Testis (tissue), 2 donors: ENCODE measurements around the gene POLD4.

Experiments
- POLR2A ChIP-seq: fragments of 450-650 bp; IDR thresholded peaks from one replicate; pipeline ENCODE4 v1.6.1; 2017; ENCODE audit warnings: antibody characterized with exemption, mild to moderate bottlenecking, moderate library complexity
- TF ChIP-seq, protein P1 (sequence below), 3 experiments: fragments of 450-650 bp in 2 of 3; fragments of 200-600 bp in 1 of 3; sonication (generic) in 1 of 3; IDR thresholded peaks; one replicate each; pipeline ENCODE4 v1.5.1; 2016 to 2019; ENCODE audit warnings: antibody characterized with exemption in 3 of 3, mild to moderate bottlenecking in 2 of 3, moderate library complexity in 1 of 3

DNA sequence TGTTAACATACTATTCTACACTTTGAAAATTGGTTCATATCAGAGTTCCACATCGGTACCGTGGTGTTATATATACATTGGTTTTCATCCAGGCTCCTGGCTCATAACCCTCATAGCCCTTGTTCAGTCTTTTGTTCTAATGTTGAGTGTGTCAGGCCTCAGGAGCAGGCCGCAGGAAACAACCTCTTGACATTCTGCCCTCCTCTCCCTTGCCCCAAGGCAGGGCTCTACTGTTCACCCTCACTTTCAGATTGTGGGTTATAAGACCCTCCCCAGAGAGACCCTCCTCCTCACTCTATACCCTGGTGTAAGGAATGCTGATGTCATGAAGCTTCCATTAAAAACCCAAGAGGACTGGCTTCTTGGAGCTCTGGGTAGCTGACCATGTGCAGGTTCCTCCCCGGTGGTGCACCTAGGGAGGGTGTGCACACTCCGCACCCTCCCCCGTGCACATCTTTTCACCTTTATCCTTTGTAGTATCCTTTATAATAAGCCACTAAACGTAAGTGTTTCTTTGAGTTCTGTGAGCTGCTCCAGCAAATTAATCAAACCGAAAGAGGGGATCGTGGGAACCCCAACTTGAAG, 37.9 kb downstream of the POLD4 start:
- no peak for TF ChIP-seq POLR2A
- TF ChIP-seq, protein P1, sequence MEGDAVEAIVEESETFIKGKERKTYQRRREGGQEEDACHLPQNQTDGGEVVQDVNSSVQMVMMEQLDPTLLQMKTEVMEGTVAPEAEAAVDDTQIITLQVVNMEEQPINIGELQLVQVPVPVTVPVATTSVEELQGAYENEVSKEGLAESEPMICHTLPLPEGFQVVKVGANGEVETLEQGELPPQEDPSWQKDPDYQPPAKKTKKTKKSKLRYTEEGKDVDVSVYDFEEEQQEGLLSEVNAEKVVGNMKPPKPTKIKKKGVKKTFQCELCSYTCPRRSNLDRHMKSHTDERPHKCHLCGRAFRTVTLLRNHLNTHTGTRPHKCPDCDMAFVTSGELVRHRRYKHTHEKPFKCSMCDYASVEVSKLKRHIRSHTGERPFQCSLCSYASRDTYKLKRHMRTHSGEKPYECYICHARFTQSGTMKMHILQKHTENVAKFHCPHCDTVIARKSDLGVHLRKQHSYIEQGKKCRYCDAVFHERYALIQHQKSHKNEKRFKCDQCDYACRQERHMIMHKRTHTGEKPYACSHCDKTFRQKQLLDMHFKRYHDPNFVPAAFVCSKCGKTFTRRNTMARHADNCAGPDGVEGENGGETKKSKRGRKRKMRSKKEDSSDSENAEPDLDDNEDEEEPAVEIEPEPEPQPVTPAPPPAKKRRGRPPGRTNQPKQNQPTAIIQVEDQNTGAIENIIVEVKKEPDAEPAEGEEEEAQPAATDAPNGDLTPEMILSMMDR (IDR thresholded peaks at IDR 0.05): no peak
